ENCODE measurements around the gene ZNF638.

DNA sequence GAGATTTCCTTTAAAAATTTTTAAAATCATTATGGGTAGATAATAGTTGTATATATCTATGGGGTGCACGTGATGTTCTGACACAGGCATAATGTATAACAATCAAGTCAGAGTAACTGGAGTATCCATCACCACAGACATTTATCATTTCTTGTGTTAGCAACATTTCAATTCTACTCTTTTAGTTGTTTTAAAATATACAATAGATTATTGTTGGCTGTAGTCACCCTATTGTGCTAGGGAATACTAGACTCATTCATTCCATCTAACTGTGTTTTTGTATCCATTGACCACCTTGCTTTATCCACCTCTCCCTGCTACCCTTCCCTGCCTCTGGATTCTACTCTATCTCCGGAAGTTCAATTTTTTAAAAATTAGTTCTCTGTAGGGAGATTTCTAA lies 152.8 kb downstream of the ZNF638 start:
- TF ChIP-seq, protein P1, sequence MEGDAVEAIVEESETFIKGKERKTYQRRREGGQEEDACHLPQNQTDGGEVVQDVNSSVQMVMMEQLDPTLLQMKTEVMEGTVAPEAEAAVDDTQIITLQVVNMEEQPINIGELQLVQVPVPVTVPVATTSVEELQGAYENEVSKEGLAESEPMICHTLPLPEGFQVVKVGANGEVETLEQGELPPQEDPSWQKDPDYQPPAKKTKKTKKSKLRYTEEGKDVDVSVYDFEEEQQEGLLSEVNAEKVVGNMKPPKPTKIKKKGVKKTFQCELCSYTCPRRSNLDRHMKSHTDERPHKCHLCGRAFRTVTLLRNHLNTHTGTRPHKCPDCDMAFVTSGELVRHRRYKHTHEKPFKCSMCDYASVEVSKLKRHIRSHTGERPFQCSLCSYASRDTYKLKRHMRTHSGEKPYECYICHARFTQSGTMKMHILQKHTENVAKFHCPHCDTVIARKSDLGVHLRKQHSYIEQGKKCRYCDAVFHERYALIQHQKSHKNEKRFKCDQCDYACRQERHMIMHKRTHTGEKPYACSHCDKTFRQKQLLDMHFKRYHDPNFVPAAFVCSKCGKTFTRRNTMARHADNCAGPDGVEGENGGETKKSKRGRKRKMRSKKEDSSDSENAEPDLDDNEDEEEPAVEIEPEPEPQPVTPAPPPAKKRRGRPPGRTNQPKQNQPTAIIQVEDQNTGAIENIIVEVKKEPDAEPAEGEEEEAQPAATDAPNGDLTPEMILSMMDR (IDR thresholded peaks at IDR 0.05) = no peak
- TF ChIP-seq POLR2A (IDR thresholded peaks at IDR 0.05) = no peak
